GM21619 (cell line): Measurements from ENCODE around the gene NCKAP5.

ENCODE experiments used
- ATAC-seq: cut with Tn5 transposase; IDR thresholded peaks from one replicate; pipeline ENCODE4 v1.9.1; 2021; ENCODE audit not compliant: unreplicated experiment

NCKAP5 gene

GRCh38 chr2:133405252-133405651 lies 163.0 kb downstream of the NCKAP5 start:
- no peak for ATAC-seq

GRCh38 chr2:133400411-133400810 lies 167.9 kb downstream of the NCKAP5 start:
- ATAC-seq = no peak

- no peak for ATAC-seq
Observed at GRCh38 chr2:133393895-133394294, 174.4 kb downstream of the NCKAP5 start.

- ATAC-seq = no peak
Observed at GRCh38 chr2:133390156-133390555, 178.1 kb downstream of the NCKAP5 start.

GRCh38 chr2:133389569-133389968 lies 178.7 kb downstream of the NCKAP5 start:
- ATAC-seq = no peak

GRCh38 chr2:133382566-133382965 lies 185.7 kb downstream of the NCKAP5 start:
- ATAC-seq = no peak

GRCh38 chr2:133380991-133381390 lies 187.3 kb downstream of the NCKAP5 start:
- ATAC-seq = no peak

GRCh38 chr2:133378928-133379549 lies 189.2 kb downstream of the NCKAP5 start:
- no peak for ATAC-seq

- no peak for ATAC-seq
Observed at GRCh38 chr2:133378386-133378785, 189.9 kb downstream of the NCKAP5 start.

- ATAC-seq = no peak
Observed at GRCh38 chr2:133377599-133377998, 190.7 kb downstream of the NCKAP5 start.

GRCh38 chr2:133377021-133377481 lies 191.2 kb downstream of the NCKAP5 start:
- ATAC-seq = no peak

- no peak for ATAC-seq
Observed at GRCh38 chr2:133374781-133375180, 193.5 kb downstream of the NCKAP5 start.

GRCh38 chr2:133371286-133371685 lies 197.0 kb downstream of the NCKAP5 start:
- no peak for ATAC-seq

- no peak for ATAC-seq
Observed at GRCh38 chr2:133369901-133370658, 198.2 kb downstream of the NCKAP5 start.

GRCh38 chr2:133365117-133365516 lies 203.1 kb downstream of the NCKAP5 start:
- no peak for ATAC-seq

- no peak for ATAC-seq
Observed at GRCh38 chr2:133364636-133365035, 203.6 kb downstream of the NCKAP5 start.

- ATAC-seq = no peak
Observed at GRCh38 chr2:133363884-133364283, 204.4 kb downstream of the NCKAP5 start.

GRCh38 chr2:133362061-133362476 lies 206.2 kb downstream of the NCKAP5 start:
- ATAC-seq = no peak

- peak; percentile 69 for ATAC-seq
Observed at GRCh38 chr2:133360882-133361281, 207.4 kb downstream of the NCKAP5 start.

- peak; percentile 40 for ATAC-seq
Observed at GRCh38 chr2:133360190-133360589, 208.1 kb downstream of the NCKAP5 start.

- ATAC-seq = no peak
Observed at GRCh38 chr2:133352719-133353118, 215.5 kb downstream of the NCKAP5 start.

GRCh38 chr2:133346654-133347053 lies 221.6 kb downstream of the NCKAP5 start:
- no peak for ATAC-seq
